ENCODE data around the gene RHBDF2. TPM values are rescaled to one million over a fixed set of nuclear protein-coding genes. Genes with fewer than 3 reads are reported as not detected.

RHBDF2 gene
- total RNA-seq, 1 donor from 2014 or later = 0.79 TPM

DNA sequence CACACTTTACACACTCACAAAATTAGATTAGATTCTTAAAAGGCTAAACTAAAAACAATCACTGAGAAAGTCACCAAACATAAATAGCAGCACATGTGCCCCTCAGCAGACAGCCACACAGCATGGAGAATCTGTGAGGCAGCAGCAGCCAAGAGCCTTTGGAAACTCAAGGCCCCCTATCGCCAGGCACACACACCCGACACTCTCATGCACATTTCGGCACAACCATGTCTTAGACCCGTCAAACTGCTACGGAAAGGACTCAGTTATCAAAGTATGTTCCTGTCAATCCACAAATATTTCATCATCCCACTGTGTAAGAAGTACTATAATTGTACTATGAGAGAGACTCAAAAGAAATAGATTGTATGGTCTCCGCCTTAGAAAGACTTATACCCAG lies 69.2 kb downstream of the RHBDF2 start:
- Mint-ChIP-seq H3K9me3 (peaks cover 2% of the 10 kb centered on the region), H3K27ac (no peak overlapping the region), H3K27me3 (ENCODE audit: insufficient read depth, low read depth) (no peaks in the 10 kb centered on the region), H3K4me3 (no peak overlapping the region), H3K36me3 (peaks cover 16% of the 10 kb centered on the region), H3K4me1 (peaks cover 23% of the 10 kb centered on the region)
- H2AFZ ChIP-seq (replicated peaks) = no peak overlapping the region
- H3K27me3 ChIP-seq = no peaks in the 10 kb centered on the region
- peaks cover 88% of the 10 kb centered on the region for H4K20me1 ChIP-seq (ENCODE audit: low read depth)
- TF ChIP-seq, protein P1, sequence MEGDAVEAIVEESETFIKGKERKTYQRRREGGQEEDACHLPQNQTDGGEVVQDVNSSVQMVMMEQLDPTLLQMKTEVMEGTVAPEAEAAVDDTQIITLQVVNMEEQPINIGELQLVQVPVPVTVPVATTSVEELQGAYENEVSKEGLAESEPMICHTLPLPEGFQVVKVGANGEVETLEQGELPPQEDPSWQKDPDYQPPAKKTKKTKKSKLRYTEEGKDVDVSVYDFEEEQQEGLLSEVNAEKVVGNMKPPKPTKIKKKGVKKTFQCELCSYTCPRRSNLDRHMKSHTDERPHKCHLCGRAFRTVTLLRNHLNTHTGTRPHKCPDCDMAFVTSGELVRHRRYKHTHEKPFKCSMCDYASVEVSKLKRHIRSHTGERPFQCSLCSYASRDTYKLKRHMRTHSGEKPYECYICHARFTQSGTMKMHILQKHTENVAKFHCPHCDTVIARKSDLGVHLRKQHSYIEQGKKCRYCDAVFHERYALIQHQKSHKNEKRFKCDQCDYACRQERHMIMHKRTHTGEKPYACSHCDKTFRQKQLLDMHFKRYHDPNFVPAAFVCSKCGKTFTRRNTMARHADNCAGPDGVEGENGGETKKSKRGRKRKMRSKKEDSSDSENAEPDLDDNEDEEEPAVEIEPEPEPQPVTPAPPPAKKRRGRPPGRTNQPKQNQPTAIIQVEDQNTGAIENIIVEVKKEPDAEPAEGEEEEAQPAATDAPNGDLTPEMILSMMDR (IDR thresholded peaks at IDR 0.05) = no peak
- TF ChIP-seq EZH2 (IDR thresholded peaks at IDR 0.05) = no peak
- TF ChIP-seq EZH2phosphoT487 (IDR thresholded peaks at IDR 0.05) = no peak
- H3K4me1 ChIP-seq = peaks cover 17% of the 10 kb centered on the region
- no peak overlapping the region for H3K4me2 ChIP-seq
- no peaks in the 10 kb centered on the region for H3K9me3 ChIP-seq (ENCODE audit: low read depth)
- DNase-seq (ENCODE audit: low spot score) = no peak
- no peak overlapping the region for H3K9ac ChIP-seq
- peaks cover 8% of the 10 kb centered on the region for H3F3A ChIP-seq (ENCODE audit: low read depth)
- H3K36me3 ChIP-seq = no peaks in the 10 kb centered on the region
- H3K79me2 ChIP-seq (ENCODE audit: low read depth) = peaks cover 84% of the 10 kb centered on the region
- no peak overlapping the region for H3K27ac ChIP-seq
- no peak overlapping the region for H3K4me3 ChIP-seq

DNA sequence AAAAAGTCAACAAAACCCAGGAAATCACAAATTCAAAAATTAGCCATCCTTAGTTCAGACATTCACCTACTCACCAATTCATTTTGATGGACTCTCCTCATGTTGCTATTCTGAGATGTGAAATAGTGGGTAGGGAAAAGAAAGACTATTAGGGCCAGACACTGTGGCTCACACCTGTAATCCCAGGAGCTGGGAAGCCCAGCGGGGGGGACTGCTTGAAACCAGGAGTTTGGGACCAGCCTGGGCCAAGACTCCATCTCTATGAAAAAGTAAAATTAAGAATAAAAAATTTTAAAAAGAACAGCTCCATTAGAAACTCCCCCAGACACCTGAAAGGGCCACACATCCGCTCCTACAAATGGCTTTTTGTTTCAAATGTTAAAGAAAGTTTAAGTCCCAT lies 69.7 kb downstream of the RHBDF2 start:
- peaks cover 19% of the 10 kb centered on the region for H3K4me1 Mint-ChIP-seq
- H3K79me2 ChIP-seq (ENCODE audit: low read depth) = peaks cover 84% of the 10 kb centered on the region
- no peak for DNase-seq (ENCODE audit: low spot score)

DNA sequence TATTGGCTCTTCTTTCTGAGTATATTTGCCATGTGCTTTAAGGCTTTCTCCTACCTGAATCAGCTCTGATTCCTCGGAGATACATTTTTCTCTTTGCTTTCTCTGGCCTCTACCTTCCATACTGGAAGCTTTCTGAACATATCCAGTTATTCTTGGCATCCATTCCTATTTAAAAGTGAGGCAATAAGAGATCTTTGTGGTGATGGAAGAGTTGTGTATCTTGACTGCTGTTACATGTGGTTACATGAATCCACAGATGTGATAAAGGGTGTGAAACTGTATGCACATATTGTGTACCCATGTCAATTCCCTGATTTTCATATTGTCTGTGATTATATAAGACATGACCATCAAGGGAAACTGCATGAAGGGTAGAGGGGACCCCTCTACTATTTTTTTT lies 72.7 kb downstream of the RHBDF2 start:
- H3K27ac Mint-ChIP-seq = no peak overlapping the region
- Histone ChIP-seq H3K4me3 (no peak overlapping the region), H3K9ac (no peak overlapping the region), H2AFZ (replicated peaks) (no peak overlapping the region), H3K27me3 (no peaks in the 10 kb centered on the region), H4K20me1 (ENCODE audit: low read depth) (peaks cover 65% of the 10 kb centered on the region), H3K4me1 (peaks cover 17% of the 10 kb centered on the region), H3K4me2 (no peak overlapping the region), H3K27ac (no peak overlapping the region), H3F3A (ENCODE audit: low read depth) (peaks cover 8% of the 10 kb centered on the region), H3K79me2 (ENCODE audit: low read depth) (peaks cover 80% of the 10 kb centered on the region), H3K36me3 (no peaks in the 10 kb centered on the region), H3K9me3 (ENCODE audit: low read depth) (no peaks in the 10 kb centered on the region)
- peaks cover 7% of the 10 kb centered on the region for H3K36me3 Mint-ChIP-seq
- peaks cover 7% of the 10 kb centered on the region for H3K9me3 Mint-ChIP-seq
- H3K27me3 Mint-ChIP-seq (ENCODE audit: insufficient read depth, low read depth) = no peaks in the 10 kb centered on the region
- peaks cover 14% of the 10 kb centered on the region for H3K4me1 Mint-ChIP-seq
- no peak for DNase-seq (ENCODE audit: low spot score)
- TF ChIP-seq, protein P1 (IDR thresholded peaks at IDR 0.05) = no peak
- TF ChIP-seq EZH2phosphoT487 (IDR thresholded peaks at IDR 0.05) (no peak), EZH2 (IDR thresholded peaks at IDR 0.05) (no peak)
- no peak overlapping the region for H3K4me3 Mint-ChIP-seq

More for the DNA sequence above, 69.7 kb downstream of the RHBDF2 start:
- Histone ChIP-seq H3K4me3 (no peak overlapping the region), H3K27me3 (no peaks in the 10 kb centered on the region), H3K9ac (no peak overlapping the region), H3K36me3 (no peaks in the 10 kb centered on the region), H3K4me1 (peaks cover 17% of the 10 kb centered on the region), H3F3A (ENCODE audit: low read depth) (peaks cover 8% of the 10 kb centered on the region), H4K20me1 (ENCODE audit: low read depth) (peaks cover 84% of the 10 kb centered on the region), H3K4me2 (no peak overlapping the region), H2AFZ (replicated peaks) (no peak overlapping the region), H3K9me3 (ENCODE audit: low read depth) (no peaks in the 10 kb centered on the region), H3K27ac (no peak overlapping the region)
- Mint-ChIP-seq H3K27ac (no peak overlapping the region), H3K4me3 (no peak overlapping the region), H3K36me3 (peaks cover 16% of the 10 kb centered on the region), H3K27me3 (ENCODE audit: insufficient read depth, low read depth) (no peaks in the 10 kb centered on the region), H3K9me3 (peaks cover 5% of the 10 kb centered on the region)
- TF ChIP-seq EZH2phosphoT487 (IDR thresholded peaks at IDR 0.05) (no peak), EZH2 (IDR thresholded peaks at IDR 0.05) (no peak)
- TF ChIP-seq, protein P1 (IDR thresholded peaks at IDR 0.05) = no peak

Data from neural progenitor cell (in vitro differentiated cells).